ENCODE data around the gene ARHGEF35. TPM values are rescaled to one million over a fixed set of nuclear protein-coding genes. Genes with fewer than 3 reads are reported as not detected.
"Not testable (repeated sequence)": the region's sequence is repeated elsewhere in the genome, so short reads cannot be mapped to it uniquely, and the experiment has no call there.

The ARHGEF35 gene
- polyA plus RNA-seq, 2 of the 4 experiments (the other 2 are of a cell fraction), result 0.94 to 1.3 TPM

- ATAC-seq, H3K4me1 ChIP-seq: not testable (repeated sequence)
- 86% methylated on average over 1 of the region's 1 CpG for WGBS (ENCODE audit: missing lambda C conversion rate)
Measured at GRCh38 chr7:144218581-144218980, 22.9 kb upstream of the ARHGEF35 start.

GRCh38 chr7:144217200-144217599 is 21.6 kb upstream of the ARHGEF35 start:
- H3K4me1 ChIP-seq; POLR2A ChIA-PET; H3K9me3 ChIP-seq; CTCF ChIA-PET; FAIRE-seq; H3K27ac ChIP-seq; H3K4me2 ChIP-seq; DNase-seq (ENCODE audit: low read depth in 1 of 2, low spot score in 1 of 2); ATAC-seq; H3K4me3 ChIP-seq: not testable (repeated sequence)

More at GRCh38 chr7:144218581-144218980, 22.9 kb upstream of the ARHGEF35 start:
- H3K9me3 ChIP-seq; POLR2A ChIA-PET; DNase-seq (ENCODE audit: low read depth in 1 of 2, low spot score in 1 of 2); CTCF ChIA-PET; H3K4me3 ChIP-seq; FAIRE-seq; H3K4me2 ChIP-seq; H3K27ac ChIP-seq: not testable (repeated sequence)

DNA sequence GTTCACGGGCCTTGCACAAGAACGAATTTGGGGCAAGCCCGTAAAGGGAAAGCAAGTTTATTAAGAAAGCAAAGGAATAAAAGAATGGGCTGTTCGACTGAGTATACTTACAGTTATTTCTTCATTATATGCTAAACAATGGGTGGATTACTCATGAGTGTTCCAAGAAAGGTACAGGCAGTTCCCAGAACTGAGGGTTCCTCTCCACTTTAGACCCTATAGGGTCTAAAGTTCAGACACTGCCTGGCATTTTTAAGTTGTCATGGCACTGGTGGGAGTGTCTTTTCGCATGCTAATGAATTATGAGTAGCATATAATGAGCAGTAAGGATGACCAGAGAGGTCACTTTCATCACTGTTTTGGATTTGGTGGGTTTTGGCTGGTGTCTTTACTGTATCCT is 9.7 kb upstream of the ARHGEF35 start:
- H3K4me3 ChIP-seq; CTCF ChIA-PET; FAIRE-seq; POLR2A ChIA-PET; H3K9me3 ChIP-seq; H3K4me2 ChIP-seq; H3K27ac ChIP-seq; DNase-seq (ENCODE audit: low read depth in 1 of 2, low spot score in 1 of 2); ATAC-seq; H3K4me1 ChIP-seq: not testable (repeated sequence)
- no CpG with 5 or more reads among the region's 5 CpGs for WGBS (ENCODE audit: missing lambda C conversion rate)

DNA sequence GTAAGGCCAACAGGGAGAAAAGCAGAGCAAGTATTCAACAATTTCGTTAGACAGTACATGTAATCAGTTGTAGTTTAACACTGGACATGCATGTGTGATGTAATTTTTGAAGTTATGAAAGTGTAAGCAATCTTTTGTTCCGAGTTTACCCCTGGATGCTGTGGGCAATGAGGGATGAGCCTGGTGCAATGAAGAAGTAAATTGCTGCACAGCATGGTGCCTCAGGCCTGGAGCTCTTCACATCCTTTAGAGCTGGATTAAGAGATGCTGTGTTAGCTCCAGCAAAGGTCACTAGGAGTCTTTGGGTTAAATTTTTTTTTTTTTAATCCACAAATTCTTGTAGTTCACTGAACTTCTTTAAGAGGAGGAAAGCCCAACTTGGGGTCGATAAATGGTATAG is 7.5 kb upstream of the ARHGEF35 start:
- H3K27ac ChIP-seq; DNase-seq (ENCODE audit: low read depth in 1 of 2, low spot score in 1 of 2); POLR2A ChIA-PET; CTCF ChIA-PET; ATAC-seq; H3K4me3 ChIP-seq; FAIRE-seq; H3K9me3 ChIP-seq; H3K4me2 ChIP-seq; H3K4me1 ChIP-seq: not testable (repeated sequence)
- WGBS (ENCODE audit: missing lambda C conversion rate), result no CpG with 5 or more reads among the region's 3 CpGs

DNA sequence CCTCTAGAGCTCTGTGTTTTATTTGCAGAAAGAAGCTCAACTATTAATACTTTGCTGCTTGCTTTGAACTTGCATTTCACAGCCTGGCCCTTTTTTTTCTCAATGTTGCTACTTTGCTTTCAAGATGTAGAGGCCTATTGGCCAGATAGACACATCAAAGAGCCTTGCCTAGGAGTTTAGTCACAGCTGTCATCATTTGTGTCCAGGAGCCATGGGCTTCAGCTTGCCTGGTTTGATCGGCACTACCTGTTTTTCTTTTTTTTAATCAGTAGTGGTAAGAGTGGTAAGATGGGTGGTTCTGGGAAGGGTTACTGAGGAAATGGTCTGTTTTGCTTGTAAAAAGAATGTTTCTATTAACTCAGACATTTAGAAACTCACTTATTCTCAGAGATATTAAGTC is 6.3 kb upstream of the ARHGEF35 start:
- H3K27ac ChIP-seq; H3K4me3 ChIP-seq; DNase-seq (ENCODE audit: low read depth in 1 of 2, low spot score in 1 of 2); H3K9me3 ChIP-seq; H3K4me1 ChIP-seq; POLR2A ChIA-PET; H3K4me2 ChIP-seq; FAIRE-seq; ATAC-seq; CTCF ChIA-PET: not testable (repeated sequence)
- WGBS (ENCODE audit: missing lambda C conversion rate), result no CpG with 5 or more reads among the region's 1 CpG

GRCh38 chr7:144198934-144199333 is 3.3 kb upstream of the ARHGEF35 start:
- DNase-seq (ENCODE audit: low read depth in 1 of 2, low spot score in 1 of 2); FAIRE-seq; POLR2A ChIA-PET; ATAC-seq; CTCF ChIA-PET; H3K4me1 ChIP-seq; H3K27ac ChIP-seq; H3K4me3 ChIP-seq; H3K4me2 ChIP-seq; H3K9me3 ChIP-seq: not testable (repeated sequence)
- WGBS (ENCODE audit: missing lambda C conversion rate), result 46% methylated on average over 3 of the region's 4 CpGs

DNA sequence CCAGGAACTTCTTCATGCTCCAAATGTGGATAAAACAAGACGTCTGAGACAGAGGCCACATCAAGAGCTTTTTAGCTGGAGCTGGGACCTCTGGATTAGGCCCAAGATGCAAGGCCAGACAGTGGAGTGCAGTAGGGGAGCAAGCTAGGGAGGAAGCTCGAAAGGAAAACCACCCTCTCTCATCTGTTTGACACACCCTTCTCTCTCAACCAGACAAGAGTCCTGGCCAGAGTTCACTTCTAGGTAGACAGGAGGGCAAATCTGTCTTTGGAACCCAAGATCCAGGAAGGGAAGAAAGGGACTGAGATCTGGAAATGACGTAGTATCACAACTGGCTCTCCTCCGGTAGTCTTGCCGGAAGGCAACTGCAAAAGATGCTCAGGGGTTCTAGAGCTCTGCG is 1.2 kb downstream of the ARHGEF35 start:
- FAIRE-seq; POLR2A ChIA-PET; H3K27ac ChIP-seq; ATAC-seq; DNase-seq (ENCODE audit: low read depth in 1 of 2, low spot score in 1 of 2); H3K4me2 ChIP-seq; H3K9me3 ChIP-seq; CTCF ChIA-PET; H3K4me1 ChIP-seq; H3K4me3 ChIP-seq: not testable (repeated sequence)
- WGBS (ENCODE audit: missing lambda C conversion rate), result no CpG with 5 or more reads among the region's 6 CpGs

DNA sequence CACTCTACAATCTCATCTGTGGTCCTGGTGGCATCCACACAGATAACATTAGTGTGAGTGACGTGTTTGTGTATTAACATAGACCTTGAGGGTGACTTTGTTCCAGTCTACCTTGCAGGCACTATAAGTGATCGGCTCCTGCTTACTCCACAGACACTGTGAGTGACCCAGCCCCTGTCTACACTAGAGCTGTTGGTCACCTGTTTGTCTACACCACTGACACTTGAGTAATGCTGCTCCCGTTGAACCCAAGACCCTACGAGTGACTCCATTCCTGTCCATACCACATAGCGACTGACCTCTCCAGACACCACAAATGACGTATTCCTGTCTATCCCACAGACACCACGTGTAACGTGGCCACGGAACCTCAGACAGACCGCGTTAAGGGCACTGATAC is 1.9 kb downstream of the ARHGEF35 start:
- H3K4me1 ChIP-seq; H3K9me3 ChIP-seq; H3K4me3 ChIP-seq; H3K27ac ChIP-seq; H3K4me2 ChIP-seq; FAIRE-seq; ATAC-seq; DNase-seq (ENCODE audit: low read depth in 1 of 2, low spot score in 1 of 2); POLR2A ChIA-PET; CTCF ChIA-PET: not testable (repeated sequence)
- WGBS (ENCODE audit: missing lambda C conversion rate), result no CpG with 5 or more reads among the region's 11 CpGs

DNA sequence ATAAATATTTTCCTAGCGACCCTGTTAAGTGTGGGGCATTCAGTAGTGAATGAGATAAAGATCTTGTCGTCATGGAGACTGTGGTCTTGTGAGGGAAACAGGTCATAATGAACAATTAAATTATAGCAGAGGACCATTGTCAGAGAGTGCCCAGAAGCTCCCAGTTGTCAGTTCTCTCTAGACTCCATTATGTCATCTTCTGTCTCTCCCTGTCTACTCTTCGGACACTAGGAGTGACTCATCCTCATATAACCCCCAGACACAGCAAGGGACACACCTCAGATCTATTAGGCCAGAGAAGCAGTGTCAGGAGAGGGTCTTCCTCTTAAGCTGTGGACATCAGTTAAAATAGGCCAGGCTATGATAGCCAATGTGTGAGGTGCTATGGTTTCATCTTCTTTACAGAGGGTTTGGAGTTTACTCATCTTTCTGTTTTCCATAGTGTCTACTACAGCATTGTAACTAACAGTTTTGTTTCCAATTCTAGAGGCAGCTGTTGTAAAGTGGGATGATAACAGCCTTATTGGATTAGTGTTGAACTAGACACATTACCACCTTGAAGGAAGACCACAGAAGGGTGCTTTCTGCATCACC is 7.0 kb downstream of the ARHGEF35 start:
- ATAC-seq, result peak in 1 of 2 experiments; percentile 35; a peak in 2 of 6 replicates
- no CpG with 5 or more reads among the region's 3 CpGs for WGBS (ENCODE audit: missing lambda C conversion rate)
- H3K9me3 ChIP-seq; H3K4me1 ChIP-seq; H3K4me2 ChIP-seq; DNase-seq (ENCODE audit: low read depth in 1 of 2, low spot score in 1 of 2); H3K27ac ChIP-seq; H3K4me3 ChIP-seq; POLR2A ChIA-PET; FAIRE-seq; CTCF ChIA-PET: not testable (repeated sequence)

DNA sequence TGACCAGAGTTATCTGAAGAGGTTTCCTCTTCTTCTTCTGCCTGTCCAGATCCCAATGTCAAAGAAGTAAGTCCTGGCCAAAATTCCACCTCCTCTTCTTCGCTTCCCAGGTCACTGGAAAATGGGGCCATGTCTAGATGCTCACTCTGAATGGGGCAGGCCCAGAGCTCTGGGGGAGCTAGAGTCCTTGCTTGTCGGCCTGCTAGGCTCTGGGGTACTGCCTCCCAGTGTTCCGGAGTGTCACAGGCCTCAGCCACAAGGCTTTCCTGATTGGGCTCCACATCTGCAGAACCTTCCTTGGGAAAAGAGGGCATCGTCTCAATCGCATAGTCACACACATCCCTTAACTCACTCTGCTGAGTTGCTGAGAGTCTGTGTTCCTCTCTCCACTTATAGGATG is 7.8 kb downstream of the ARHGEF35 start:
- H3K4me1 ChIP-seq; H3K27ac ChIP-seq; FAIRE-seq; DNase-seq (ENCODE audit: low read depth in 1 of 2, low spot score in 1 of 2); POLR2A ChIA-PET; CTCF ChIA-PET; H3K9me3 ChIP-seq; H3K4me2 ChIP-seq; ATAC-seq; H3K4me3 ChIP-seq: not testable (repeated sequence)
- WGBS (ENCODE audit: missing lambda C conversion rate), result no CpG with 5 or more reads among the region's 5 CpGs

- POLR2A ChIA-PET; H3K4me2 ChIP-seq; H3K27ac ChIP-seq; H3K4me3 ChIP-seq; DNase-seq (ENCODE audit: low read depth in 1 of 2, low spot score in 1 of 2); FAIRE-seq; ATAC-seq; H3K9me3 ChIP-seq; H3K4me1 ChIP-seq; CTCF ChIA-PET: not testable (repeated sequence)
- WGBS (ENCODE audit: missing lambda C conversion rate), result no CpG with 5 or more reads among the region's 19 CpGs
Measured at GRCh38 chr7:144183166-144183565, 12.5 kb downstream of the ARHGEF35 start, which contains the start of gene CTAGE4. CTAGE4 (plus strand) TSS chr7:144183466; CDS start chr7:144183504, 38 bp downstream.

- not testable (repeated sequence) for DNase-seq (ENCODE audit: low read depth in 1 of 2, low spot score in 1 of 2); FAIRE-seq; ATAC-seq
Measured at GRCh38 chr7:144179165-144179479, 16.5 kb downstream of the ARHGEF35 start.

More at GRCh38 chr7:144179165-144179479, 16.5 kb downstream of the ARHGEF35 start:
- H3K4me3 ChIP-seq, POLR2A ChIA-PET, H3K9me3 ChIP-seq, CTCF ChIA-PET, H3K27ac ChIP-seq, H3K4me2 ChIP-seq, H3K4me1 ChIP-seq: not testable (repeated sequence)
- 80% methylated on average over 1 of the region's 2 CpGs for WGBS (ENCODE audit: missing lambda C conversion rate)
